Measurements from ENCODE around the gene ARL14.

DNA sequence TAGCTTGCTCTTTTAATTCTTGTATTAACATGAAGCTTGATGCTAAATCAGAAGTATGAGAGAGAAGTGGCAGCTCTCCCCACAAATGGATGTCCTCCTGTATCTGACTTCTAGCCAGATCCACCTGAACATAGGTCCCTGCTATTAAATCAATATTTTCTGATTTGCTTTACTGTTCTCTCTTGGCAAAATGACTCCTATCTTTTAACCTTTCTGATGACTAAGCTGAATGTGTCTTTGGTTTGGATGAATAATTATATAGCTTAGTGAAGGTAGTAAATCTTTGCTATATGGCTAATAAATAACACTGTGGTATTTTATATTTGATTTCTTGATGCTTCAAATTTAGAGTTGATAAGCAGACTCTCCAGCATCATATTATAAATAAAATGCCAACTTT lies 28.3 kb upstream of the ARL14 start:
- TF ChIP-seq, protein P1, sequence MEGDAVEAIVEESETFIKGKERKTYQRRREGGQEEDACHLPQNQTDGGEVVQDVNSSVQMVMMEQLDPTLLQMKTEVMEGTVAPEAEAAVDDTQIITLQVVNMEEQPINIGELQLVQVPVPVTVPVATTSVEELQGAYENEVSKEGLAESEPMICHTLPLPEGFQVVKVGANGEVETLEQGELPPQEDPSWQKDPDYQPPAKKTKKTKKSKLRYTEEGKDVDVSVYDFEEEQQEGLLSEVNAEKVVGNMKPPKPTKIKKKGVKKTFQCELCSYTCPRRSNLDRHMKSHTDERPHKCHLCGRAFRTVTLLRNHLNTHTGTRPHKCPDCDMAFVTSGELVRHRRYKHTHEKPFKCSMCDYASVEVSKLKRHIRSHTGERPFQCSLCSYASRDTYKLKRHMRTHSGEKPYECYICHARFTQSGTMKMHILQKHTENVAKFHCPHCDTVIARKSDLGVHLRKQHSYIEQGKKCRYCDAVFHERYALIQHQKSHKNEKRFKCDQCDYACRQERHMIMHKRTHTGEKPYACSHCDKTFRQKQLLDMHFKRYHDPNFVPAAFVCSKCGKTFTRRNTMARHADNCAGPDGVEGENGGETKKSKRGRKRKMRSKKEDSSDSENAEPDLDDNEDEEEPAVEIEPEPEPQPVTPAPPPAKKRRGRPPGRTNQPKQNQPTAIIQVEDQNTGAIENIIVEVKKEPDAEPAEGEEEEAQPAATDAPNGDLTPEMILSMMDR (IDR thresholded peaks at IDR 0.05) = no peak
- no peak for TF ChIP-seq POLR2A (IDR thresholded peaks at IDR 0.05)
